ENCODE results near the gene CAMTA2.
"Not testable (repeated sequence)": the region's sequence is repeated elsewhere in the genome, so short reads cannot be mapped to it uniquely, and the experiment has no call there.

CAMTA2 gene

DNA sequence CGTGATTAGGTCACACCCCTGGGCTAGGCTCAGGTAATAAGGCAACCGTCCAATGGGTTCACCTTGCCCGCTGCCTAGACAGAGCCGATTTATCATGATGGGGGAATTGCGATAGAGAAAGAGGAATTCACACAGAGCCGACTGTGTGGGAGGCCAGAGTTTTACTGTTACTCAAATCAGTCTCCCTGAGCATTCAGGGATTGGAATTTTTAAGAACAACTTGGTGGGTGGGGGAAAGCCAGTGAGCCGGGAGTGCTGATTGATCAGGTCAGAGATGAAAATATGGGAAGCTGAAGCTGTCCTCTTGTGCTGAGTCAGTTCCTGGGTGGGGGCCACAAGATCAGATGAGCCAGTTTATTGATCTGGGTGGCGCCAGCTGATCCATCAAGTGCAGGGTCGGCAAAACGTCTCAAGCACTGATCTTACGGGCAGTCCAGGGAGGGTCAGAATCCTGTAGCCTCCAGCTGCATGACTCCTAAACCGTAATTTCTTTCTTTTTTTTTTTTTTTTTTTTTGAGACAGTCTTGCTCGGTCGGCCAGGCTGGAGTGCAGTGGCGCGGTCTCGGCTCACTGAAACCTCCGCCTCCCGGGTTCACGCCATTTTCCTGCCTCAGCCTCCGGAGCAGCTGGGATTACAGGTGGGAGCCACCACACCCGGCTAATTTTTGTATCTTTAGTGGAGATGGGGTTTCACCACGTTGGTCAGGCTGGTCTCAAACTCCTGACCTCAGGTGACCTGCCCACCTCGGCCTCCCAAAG, 60.7 kb downstream of the CAMTA2 start:
- DNase-seq, result not testable (repeated sequence)

DNA sequence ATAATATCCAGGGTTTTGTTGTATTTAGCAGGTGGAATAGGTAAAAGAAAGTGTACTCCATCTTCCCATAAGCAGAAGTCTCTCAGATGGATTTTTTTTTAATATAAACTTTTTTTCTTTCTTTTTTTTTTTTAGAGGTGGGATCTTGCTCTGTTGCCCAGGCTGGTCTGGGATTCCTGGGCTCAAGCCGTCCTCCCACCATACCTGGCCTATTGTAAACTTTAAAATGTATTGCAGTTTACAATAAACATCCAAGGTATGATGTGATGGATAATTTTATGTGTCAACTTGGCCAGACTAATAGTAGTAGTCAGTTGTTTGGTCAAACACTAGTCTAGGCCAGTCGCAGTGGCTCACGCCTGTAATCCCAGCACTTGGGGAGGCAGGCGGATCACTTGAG, 66.2 kb downstream of the CAMTA2 start:
- DNase-seq, result no peak

DNA sequence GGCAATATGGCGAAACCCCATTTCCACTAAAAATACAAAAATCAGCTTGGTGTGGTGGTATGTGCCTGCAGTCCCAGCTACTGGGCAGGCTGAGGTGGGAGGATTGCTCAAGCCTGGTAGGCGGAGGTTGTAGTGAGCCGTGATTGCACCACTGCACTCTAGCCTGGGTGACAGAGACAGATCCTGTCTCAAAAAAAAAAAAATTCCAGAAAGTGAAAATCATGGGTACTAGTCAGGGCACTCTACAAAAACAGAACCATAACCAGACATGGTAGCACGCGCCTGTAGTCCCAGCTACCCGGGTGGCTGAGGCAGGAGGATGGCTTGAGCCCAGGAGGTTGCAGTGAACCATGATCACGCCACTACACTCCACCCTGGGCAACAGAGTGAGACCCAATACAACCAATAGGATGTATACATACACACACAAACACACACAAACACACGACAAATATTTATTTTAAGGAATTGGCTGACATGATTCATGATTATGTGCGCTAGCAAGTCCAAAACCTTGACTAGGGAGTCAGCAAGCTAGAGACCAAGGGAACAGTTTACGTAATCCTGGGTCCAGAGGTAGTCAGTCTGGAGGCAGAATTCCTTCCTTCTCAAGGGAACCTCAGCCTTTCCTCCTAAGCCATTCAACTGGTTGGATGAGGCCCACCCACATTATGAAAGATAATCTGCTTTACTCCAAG, 67.0 kb downstream of the CAMTA2 start:
- DNase-seq, result no peak

DNA sequence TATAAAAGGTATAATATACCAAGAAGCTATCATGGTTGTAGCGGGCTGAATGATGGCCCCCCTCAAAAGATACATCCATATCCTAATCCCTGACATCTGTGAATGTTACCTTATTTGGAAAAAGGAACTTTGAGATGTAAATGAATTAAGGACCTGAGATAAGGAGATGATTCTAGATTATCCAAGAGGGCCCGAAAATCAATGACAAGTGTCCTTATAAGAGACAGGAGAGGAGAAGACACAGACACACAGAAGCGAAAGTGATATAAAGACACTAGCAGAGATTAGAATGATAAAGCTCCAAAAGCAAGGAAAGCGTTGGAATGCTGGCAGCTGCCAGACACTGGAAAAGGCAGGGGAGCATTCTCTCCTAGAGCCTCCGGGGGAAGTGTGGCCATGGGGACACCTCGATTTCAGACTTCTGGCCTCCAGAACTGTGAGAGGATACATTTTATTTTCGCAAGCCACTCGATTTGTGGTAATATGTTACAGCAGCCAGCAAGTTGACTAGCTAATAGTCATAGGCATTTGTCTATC, 67.9 kb downstream of the CAMTA2 start:
- no peak for DNase-seq
